Measurements from ENCODE around the gene ELFN1. TPM values are rescaled to one million over a fixed set of nuclear protein-coding genes. Genes with fewer than 3 reads are reported as not detected.
A peak's percentile ranks its signal among the peaks of the same experiment; 100 is the strongest.
"Not testable (repeated sequence)": the region's sequence is repeated elsewhere in the genome, so short reads cannot be mapped to it uniquely, and the experiment has no call there.

Gene ELFN1
- total and polyA plus RNA-seq, 5 donors, result 9.1 to 13.7 (median 12.4) TPM

DNA sequence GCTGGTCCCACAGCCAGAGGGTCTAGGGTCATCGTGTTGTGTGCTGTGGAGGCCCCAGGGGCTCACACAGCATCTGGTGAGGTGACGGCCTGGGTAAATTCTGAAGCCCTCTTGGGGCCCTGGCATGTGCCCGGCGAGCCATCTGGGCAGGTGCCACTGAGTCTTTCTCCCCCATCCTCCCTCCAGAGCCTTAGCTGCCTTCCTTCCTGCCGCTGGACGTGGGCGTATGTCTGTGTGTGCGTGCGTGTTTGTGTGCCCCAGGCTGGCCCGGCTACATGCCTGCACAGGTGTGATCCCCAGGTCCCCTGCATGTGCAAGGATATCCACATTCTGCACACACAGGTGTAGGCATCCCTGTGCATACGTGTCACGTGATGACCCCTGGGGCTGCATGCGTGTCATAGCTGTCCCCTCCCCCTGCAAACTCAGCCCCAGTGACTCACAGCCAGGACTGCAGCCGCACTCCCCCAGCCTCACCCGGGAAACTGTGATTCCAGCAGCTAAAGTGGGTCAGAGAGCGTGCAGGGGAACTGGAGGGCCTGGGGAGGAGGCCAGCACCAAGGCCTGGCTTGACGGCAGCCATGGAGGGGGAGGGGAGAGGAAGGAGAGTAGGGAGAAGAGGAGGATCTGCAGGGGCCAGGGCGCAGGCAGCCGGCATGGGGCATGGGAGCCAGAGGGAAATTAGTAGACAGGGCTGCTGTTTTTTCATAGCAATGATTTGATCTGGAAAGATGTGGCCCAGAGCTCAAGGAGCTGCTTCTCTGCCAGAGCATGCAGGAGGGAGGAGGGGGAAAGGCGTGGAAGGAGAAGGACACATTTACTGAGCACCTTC is 46.4 kb downstream of the ELFN1 start:
- H3K27ac ChIP-seq (ENCODE audit: low read length), result no peak overlapping the region
- no peaks in the 10 kb centered on the region for H3K27me3 ChIP-seq (ENCODE audit: control insufficient read depth, insufficient read depth)
- DNase-seq (peak in 2 of 3 donors; percentile 9 to 54), ATAC-seq (no peak)
- peaks cover 3% of the 10 kb centered on the region for H3K4me1 ChIP-seq (ENCODE audit: control insufficient read depth, insufficient read depth, low read length)
- WGBS, result 57% methylated on average over 20 of the region's 20 CpGs
- H3K4me3 ChIP-seq (ENCODE audit: low read length), result no peak overlapping the region
- no peaks in the 10 kb centered on the region for H3K9me3 ChIP-seq (ENCODE audit: control insufficient read depth, low read length)
- intact Hi-C loops (cut with DNase I), result no loop called here

DNA sequence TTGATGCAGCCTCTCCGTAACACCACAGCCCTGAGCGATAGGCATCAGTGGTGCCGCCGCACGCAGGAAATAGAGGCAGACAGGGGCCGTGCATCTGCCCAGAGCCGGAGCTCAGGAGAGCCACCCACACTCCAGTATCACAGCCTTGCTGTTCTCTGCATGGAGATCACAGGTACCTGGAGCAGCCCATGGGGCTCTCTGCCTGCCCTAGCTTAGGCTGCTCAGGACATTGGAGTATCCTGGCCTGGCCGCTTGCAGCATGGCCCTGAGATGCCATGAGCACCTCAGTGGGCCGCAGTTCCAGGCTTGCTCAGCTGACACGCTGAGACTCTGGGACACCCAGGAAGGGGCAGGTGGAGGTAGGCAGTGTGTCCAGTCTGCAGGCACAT is 47.0 kb downstream of the ELFN1 start:
- 83% methylated on average over 10 of the region's 10 CpGs for WGBS
- ATAC-seq, result no peak

DNA sequence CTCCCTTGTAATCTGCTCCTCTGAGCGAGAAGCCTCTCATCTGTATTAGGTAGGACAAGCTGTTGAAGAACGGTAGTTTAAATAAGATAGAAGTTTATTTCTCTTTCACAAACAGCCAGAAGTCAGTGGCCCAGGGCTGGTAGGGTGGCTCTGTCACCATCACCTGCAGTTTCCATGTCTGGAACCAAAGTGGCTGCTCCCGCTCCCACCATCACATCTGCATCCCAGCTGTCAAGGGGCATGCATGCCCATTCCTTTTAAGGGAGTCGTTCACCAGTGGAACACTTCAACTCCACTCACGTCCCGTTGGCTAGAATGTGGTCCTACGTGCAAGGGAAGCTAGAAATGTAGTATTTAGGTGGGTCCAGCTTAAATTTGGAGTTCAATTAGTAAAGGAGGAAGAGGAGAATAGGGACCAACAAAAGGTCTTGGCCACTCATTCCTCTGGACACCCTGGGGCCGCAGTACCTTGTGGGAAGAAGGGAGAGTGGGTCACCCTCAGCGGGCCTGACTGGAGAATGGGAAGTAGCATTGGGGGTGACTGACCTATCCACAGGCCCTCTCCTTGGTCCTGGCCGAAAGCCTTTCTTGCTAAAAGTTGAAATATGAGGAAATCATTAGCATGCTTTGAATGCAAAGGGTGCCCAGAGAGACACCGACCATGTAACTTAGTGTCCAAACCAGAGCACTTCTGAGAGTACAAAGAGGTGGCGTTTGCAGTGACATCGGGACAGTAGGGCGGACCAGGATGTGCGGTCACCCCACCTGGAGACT is 48.0 kb downstream of the ELFN1 start:
- H3K27ac ChIP-seq (ENCODE audit: low read length), result no peak overlapping the region
- peaks cover 3% of the 10 kb centered on the region for H3K4me1 ChIP-seq (ENCODE audit: control insufficient read depth, insufficient read depth, low read length)
- no peaks in the 10 kb centered on the region for H3K9me3 ChIP-seq (ENCODE audit: control insufficient read depth, low read length)
- no peaks in the 10 kb centered on the region for H3K27me3 ChIP-seq (ENCODE audit: control insufficient read depth, insufficient read depth)
- ATAC-seq (no peak), DNase-seq (peak in 2 of 3 donors; percentile 5 to 29)
- 95% methylated on average over 15 of the region's 15 CpGs for whole genome bisulfite sequencing
- intact Hi-C loops (cut with DNase I), result no loop called here
- no peak overlapping the region for H3K4me3 ChIP-seq (ENCODE audit: low read length)

More for the DNA sequence above, 47.0 kb downstream of the ELFN1 start:
- Histone ChIP-seq H3K27me3 (ENCODE audit: control insufficient read depth, insufficient read depth) (no peaks in the 10 kb centered on the region), H3K9me3 (ENCODE audit: control insufficient read depth, low read length) (no peaks in the 10 kb centered on the region), H3K4me3 (ENCODE audit: low read length) (no peak overlapping the region), H3K4me1 (ENCODE audit: control insufficient read depth, insufficient read depth, low read length) (peaks cover 3% of the 10 kb centered on the region), H3K27ac (ENCODE audit: low read length) (no peak overlapping the region)
- DNase-seq, result peak in 2 of 3 donors; percentile 3 to 18
- intact Hi-C loops (cut with DNase I), result no loop called here

DNA sequence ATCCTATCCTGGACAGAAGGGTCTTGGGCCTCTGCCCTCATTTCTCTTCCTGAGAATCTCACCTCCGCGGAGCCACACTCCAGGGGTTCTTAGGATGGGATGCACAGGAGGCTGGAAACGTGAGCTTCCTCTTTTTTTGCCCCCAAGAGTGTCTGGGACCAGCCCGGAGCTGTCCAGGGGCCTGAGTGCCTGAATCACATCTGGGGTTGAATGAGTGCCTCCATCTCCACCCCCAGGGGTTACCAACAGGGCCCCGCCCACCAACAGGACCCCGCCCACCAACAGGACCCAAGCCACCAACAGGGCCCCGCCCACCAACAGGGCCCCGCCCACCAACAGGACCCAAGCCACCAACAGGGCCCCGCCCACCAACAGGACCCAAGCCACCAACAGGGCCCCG is 48.8 kb downstream of the ELFN1 start:
- 64% methylated on average over 10 of the region's 10 CpGs for WGBS
- H3K4me1 ChIP-seq (ENCODE audit: control insufficient read depth, insufficient read depth, low read length), result not testable (repeated sequence)

DNA sequence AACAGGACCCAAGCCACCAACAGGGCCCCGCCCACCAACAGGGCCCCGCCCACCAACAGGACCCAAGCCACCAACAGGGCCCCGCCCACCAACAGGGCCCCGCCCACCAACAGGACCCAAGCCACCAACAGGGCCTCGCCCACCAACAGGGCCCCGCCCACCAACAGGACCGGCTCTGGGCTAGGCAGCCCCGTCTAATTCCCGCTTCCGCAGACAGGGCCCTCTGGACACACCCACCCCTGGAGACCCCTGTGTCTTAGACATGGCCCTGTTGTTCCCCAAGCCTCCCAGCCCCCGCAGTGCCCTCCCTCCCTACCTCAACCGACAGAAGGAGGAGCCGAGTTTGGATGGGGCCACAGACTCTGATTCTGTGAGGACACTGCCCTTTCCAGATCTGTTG is 49.2 kb downstream of the ELFN1 start:
- intact Hi-C loops (cut with DNase I); H3K9me3 ChIP-seq (ENCODE audit: control insufficient read depth, low read length); H3K27ac ChIP-seq (ENCODE audit: low read length); H3K27me3 ChIP-seq (ENCODE audit: control insufficient read depth, insufficient read depth); H3K4me1 ChIP-seq (ENCODE audit: control insufficient read depth, insufficient read depth, low read length); ATAC-seq; H3K4me3 ChIP-seq (ENCODE audit: low read length): not testable (repeated sequence)
- peak in 2 of 3 donors; percentile 10 to 50 for DNase-seq
- 54% methylated on average over 13 of the region's 13 CpGs for WGBS

More for the DNA sequence above, 48.8 kb downstream of the ELFN1 start:
- DNase-seq, result peak in 2 of 3 donors; percentile 5 to 10
- H3K9me3 ChIP-seq (ENCODE audit: control insufficient read depth, low read length); H3K27ac ChIP-seq (ENCODE audit: low read length); H3K4me3 ChIP-seq (ENCODE audit: low read length); intact Hi-C loops (cut with DNase I); H3K27me3 ChIP-seq (ENCODE audit: control insufficient read depth, insufficient read depth); ATAC-seq: not testable (repeated sequence)

DNA sequence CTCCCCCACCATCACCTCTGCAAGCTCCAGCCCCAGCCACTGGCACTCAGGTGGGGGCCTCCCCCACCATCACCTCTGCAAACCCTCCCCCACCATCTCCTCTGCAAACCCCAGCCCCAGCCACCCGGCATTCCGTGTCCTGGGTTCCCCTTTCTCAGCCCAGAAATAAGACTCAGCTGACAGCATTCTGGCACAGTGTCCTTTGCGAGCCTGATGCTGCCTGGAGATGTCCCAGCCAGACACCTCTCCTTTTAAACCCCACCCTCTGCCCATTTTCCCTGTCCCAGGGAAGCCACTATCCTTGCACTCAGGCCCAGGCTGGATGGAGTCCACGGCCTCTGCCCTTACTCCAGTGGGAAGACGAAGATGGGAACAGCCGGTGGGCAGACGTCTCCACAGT is 49.8 kb downstream of the ELFN1 start:
- H3K4me1 ChIP-seq (ENCODE audit: control insufficient read depth, insufficient read depth, low read length), result no peaks in the 10 kb centered on the region
- no peak overlapping the region for H3K27ac ChIP-seq (ENCODE audit: low read length)
- no peaks in the 10 kb centered on the region for H3K27me3 ChIP-seq (ENCODE audit: control insufficient read depth, insufficient read depth)
- no peak overlapping the region for H3K4me3 ChIP-seq (ENCODE audit: low read length)
- intact Hi-C loops (cut with DNase I), result no loop called here
- peak in 2 of 3 donors; percentile 19 to 61 for DNase-seq
- 52% methylated on average over 7 of the region's 7 CpGs for WGBS
- ATAC-seq, result peak; percentile 65 to 68
- no peaks in the 10 kb centered on the region for H3K9me3 ChIP-seq (ENCODE audit: control insufficient read depth, low read length)

DNA sequence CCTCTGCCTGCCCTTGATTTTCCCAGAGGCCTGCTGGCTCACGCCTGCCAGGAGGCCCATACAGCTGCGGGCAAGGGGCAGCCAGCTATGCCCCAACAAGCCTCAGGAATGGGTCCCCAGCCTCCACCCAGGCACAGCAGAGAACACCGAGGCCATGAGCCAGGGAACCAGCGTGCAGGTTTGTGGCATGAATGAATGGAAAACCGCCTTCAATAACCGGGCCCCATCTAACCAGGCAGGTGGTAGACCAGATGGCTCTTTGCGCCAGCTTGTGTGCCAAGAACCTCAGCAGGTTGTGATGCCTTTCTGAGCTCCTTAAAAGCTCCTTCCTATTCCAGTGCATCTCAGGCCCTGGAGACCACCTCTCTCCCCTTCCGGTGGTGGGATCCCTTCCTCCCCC is 50.2 kb downstream of the ELFN1 start:
- WGBS, result 68% methylated on average over 8 of the region's 8 CpGs
- no peak for ATAC-seq
- intact Hi-C loops (cut with DNase I), result no loop called here
- Histone ChIP-seq H3K27ac (ENCODE audit: low read length) (no peak overlapping the region), H3K4me1 (ENCODE audit: control insufficient read depth, insufficient read depth, low read length) (no peaks in the 10 kb centered on the region), H3K27me3 (ENCODE audit: control insufficient read depth, insufficient read depth) (no peaks in the 10 kb centered on the region), H3K4me3 (ENCODE audit: low read length) (no peak overlapping the region), H3K9me3 (ENCODE audit: control insufficient read depth, low read length) (no peaks in the 10 kb centered on the region)
- DNase-seq, result no peak

DNA sequence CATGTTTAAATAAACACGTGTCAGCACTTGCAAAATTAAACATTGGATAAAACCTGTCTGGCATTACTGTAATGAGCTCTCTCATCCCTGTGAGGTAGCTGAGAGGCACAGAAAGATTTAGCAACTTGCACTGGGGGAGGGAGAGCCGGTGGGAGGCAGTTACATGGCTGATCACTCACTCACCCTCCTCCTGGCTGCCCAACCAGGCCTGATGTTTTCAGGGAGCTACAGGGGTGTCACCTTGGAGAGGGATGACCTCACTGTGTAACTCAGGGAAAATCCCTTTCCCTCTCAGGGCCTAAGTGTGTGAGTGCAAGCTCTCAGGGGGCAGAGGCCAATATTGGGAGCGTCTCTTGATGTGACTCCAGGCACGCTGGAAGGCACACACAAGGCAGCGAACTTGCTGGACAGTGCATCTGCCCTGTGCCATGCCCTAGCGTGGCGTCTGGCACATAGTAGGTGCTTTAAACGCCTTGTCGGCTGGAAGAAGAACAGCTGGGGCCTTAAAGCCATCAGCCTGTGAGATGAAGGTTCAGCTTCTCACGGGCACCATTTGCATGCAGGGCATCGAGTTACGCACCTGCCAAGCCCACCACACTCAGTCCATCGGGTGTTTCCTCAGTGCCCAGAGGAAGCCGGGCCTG is 51.1 kb downstream of the ELFN1 start:
- no peaks in the 10 kb centered on the region for H3K27me3 ChIP-seq (ENCODE audit: control insufficient read depth, insufficient read depth)
- intact Hi-C loops (cut with DNase I), result no loop called here
- no peak for ATAC-seq
- no peaks in the 10 kb centered on the region for H3K4me1 ChIP-seq (ENCODE audit: control insufficient read depth, insufficient read depth, low read length)
- H3K27ac ChIP-seq (ENCODE audit: low read length), result no peak overlapping the region
- H3K9me3 ChIP-seq (ENCODE audit: control insufficient read depth, low read length), result no peaks in the 10 kb centered on the region
- WGBS, result 75% methylated on average over 14 of the region's 14 CpGs
- no peak overlapping the region for H3K4me3 ChIP-seq (ENCODE audit: low read length)
- DNase-seq, result peak in 1 of 3 donors; percentile 6

DNA sequence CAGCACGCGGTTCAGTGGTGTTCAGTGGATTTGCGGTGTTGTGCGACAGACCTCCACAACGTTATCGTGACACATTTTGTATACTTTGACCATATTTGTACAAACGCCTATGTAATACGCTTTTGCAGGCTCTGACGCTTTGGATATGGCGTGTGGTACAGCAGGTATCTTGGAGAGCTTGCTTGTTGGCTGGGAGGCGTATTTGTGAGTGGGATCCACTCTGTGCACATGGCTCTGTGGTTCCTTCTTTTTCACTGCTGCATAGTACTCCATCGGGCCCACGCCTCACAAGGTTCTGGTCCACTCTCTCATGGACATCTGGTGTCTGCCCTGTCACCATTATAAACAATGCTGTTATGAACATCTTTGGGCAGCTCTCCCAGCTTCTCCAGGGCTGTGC is 53.2 kb downstream of the ELFN1 start:
- intact Hi-C loops (cut with DNase I), result no loop called here
- Histone ChIP-seq H3K9me3 (ENCODE audit: control insufficient read depth, low read length) (no peaks in the 10 kb centered on the region), H3K27me3 (ENCODE audit: control insufficient read depth, insufficient read depth) (no peaks in the 10 kb centered on the region), H3K4me3 (ENCODE audit: low read length) (no peak overlapping the region), H3K27ac (ENCODE audit: low read length) (no peak overlapping the region), H3K4me1 (ENCODE audit: control insufficient read depth, insufficient read depth, low read length) (no peaks in the 10 kb centered on the region)
- 97% methylated on average over 13 of the region's 13 CpGs for WGBS
- DNase-seq, result peak in 1 of 3 donors; percentile 10
- ATAC-seq, result no peak

DNA sequence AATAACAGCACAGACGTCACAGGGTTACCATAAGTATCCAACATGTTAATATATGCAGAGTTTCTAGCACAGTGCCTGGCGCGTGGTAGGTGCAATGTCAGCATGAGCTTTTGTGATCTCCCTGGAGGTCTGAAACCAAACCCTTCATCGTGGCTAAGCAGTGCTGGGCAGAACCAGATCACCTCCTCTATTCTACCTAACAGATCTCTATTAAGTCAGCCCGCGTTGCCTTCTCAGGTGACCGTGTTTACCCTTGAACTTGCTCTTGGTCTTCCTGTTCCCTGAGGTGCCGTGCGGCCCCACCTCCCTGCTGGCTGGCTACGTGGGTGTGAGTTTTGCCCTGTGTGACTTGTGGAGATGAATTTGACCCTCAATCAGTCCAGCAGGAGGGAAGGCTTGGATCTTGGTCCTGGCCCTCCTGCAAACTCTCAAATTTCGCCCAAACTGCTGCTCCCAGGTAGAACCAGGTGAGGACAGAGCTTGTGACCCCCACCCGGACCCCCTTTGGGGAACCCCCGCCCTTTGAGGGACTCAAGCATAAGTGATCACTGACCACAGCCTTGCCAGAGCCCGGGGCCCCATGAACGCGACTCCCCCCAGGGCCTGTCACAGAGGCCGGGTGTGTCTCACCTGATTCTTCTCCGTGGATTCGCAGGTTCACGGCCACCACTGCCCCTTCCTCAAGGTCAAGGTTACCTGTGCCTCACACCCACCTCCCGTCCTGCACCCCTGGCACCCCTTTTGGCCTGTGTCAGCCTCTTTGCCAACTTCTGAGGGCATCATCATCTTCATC is 54.2 kb downstream of the ELFN1 start:
- Histone ChIP-seq H3K9me3 (ENCODE audit: control insufficient read depth, low read length) (no peaks in the 10 kb centered on the region), H3K4me1 (ENCODE audit: control insufficient read depth, insufficient read depth, low read length) (no peaks in the 10 kb centered on the region), H3K27ac (ENCODE audit: low read length) (no peak overlapping the region), H3K4me3 (ENCODE audit: low read length) (no peak overlapping the region), H3K27me3 (ENCODE audit: control insufficient read depth, insufficient read depth) (no peaks in the 10 kb centered on the region)
- DNase-seq (peak in 2 of 3 donors; percentile 4 to 62), ATAC-seq (no peak)
- intact Hi-C loops (cut with DNase I), result no loop called here
- 90% methylated on average over 21 of the region's 21 CpGs for WGBS
